A549 treated with DMSO at 1 μM for 4 hours (cell line): ENCODE data around the gene ADGRE3. TPM values are rescaled to one million over a fixed set of nuclear protein-coding genes. Genes with fewer than 3 reads are reported as not detected.

Experiments
- total RNA-seq: library from RNA; stranded (reverse); fragments of 200-300 nt; extraction: Qiagen RNA extraction; gene quantifications from 5 replicates; pipeline ENCODE4 v1.2.3, GENCODE V29; 2022; ENCODE audit warnings: low read depth

Gene ADGRE3, protein sequence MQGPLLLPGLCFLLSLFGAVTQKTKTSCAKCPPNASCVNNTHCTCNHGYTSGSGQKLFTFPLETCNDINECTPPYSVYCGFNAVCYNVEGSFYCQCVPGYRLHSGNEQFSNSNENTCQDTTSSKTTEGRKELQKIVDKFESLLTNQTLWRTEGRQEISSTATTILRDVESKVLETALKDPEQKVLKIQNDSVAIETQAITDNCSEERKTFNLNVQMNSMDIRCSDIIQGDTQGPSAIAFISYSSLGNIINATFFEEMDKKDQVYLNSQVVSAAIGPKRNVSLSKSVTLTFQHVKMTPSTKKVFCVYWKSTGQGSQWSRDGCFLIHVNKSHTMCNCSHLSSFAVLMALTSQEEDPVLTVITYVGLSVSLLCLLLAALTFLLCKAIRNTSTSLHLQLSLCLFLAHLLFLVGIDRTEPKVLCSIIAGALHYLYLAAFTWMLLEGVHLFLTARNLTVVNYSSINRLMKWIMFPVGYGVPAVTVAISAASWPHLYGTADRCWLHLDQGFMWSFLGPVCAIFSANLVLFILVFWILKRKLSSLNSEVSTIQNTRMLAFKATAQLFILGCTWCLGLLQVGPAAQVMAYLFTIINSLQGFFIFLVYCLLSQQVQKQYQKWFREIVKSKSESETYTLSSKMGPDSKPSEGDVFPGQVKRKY
- total RNA-seq, result not detected in 5 replicates

DNA sequence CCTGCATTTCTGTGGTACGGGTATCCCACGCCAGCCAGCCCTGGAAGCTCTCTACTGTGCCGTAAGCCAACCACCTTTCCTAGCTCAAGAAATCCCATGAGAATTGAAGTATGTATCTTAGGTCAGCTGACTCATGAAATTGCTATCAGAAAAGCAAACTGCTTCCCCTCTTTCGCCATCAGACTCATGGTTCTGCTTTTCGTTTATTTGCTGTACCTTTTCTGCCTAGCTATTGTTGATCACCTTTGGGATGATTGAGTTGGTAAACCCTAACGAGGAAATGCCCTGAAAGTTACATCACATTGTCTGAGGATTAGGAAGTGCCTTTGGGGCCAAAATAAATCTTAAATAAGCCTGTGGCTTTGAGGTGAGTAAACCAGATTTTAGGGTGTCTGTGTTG lies at the start of gene ADGRE3:
ADGRE3 (minus strand) TSS at position 81 of the 400 bp plus-strand sequence; CDS start at position 7, 74 bp downstream.

DNA sequence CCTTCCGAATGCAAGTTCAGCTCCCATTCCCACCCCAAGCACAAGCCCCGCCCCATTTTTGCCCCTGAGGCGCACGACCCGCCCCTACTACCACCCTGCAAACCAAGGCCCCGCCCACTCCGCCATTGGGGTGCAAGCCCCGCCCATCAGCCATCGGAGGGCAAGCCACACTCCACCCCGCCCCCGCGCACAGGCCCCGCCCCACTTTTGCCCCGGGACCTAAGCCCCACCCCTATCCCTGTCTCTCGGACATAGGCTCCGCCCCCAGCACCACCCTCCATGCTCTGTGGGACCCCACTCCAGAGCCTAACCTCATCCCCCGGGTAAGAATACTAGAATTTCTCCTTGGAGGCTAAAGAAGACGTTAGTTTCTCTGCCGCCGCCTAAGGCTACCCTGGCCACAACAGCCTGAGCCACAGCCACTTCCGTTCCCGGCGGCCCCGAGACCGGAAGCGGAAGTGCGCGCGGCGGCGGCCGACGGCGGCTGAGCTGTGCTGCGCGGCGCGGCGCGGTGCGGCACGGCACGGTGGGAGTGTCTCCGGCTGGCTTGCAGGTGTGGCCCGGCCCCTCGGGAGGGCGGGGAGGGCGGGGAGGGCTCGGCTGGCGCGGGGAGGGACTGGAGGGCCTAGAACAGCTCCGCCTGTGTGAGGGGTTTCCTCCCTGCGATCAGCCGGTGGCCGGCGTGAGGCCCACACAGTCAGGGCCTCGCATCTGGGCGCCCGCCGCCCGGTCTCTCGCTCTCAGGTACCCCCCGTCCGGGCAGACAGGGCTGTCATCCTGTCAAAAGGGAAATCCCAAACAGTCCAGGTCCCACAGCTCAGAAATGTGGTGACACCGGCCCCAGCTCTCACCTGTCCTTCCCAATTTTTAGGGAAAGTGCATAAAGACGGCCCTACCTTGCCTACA lies 15.2 kb upstream of the ADGRE3 start, which contains the start of gene ZNF333:
ZNF333 (plus strand) TSS at position 451 of the 906 bp plus-strand sequence. CDS start 3,444 bp downstream, outside the sequence.

GRCh38 chr19:14582894-14583340 lies 91.7 kb downstream of the ADGRE3 start, which contains the start of gene CLEC17A:
Gene CLEC17A (plus strand): TSS chr19:14583084. CDS start chr19:14583161, 77 bp downstream.

DNA sequence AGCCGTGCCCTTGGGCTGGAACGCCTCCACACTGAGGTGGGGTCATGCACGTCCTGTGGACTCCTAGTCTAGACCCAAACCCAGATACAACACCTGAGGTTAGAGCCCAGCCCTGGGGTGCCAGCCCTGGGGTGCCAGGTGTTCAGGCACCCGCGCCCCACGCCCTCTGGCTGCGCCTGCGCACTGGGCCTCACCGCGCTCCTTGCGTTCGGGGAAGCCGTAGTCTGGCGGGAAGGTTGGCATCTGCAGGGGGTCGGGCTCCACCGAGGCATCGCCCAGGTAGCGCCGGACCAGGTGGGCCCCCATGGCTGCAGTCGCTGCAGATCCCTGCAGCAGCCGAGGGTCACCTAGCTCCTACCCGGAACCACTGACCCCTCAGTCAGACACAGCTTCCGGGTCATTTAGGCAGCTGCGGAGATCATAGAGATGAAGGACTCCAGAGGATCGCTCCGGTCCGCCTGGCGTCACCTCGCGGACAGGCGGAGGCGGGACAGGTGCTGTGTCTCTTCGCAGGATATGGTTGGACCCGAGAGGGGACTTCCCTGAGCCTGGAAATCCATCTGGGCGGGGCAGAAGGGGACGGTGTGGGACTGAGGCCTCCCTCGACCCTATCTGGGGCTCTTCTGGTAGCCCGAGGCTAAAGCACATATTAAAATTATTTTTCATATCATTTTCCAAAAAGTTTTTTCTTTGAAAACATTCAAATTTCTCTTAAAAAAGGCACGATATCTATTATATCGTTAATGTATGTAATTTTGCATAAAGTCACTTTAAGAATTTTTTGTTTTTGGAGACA lies 102.8 kb downstream of the ADGRE3 start, which contains the start of gene NDUFB7:
NDUFB7 (minus strand) TSS at position 372 of the 796 bp plus-strand sequence; CDS start at position 306, 66 bp downstream.

Other genes starting within 250 kb of the ADGRE3 start
- 58.9 to 70.7 TPM (median 60.6 TPM) in 5 replicates for gene PKN1, start 241.5 kb downstream of the ADGRE3 start, total RNA-seq
- gene PTGER1, start 199.5 kb downstream of the ADGRE3 start, total RNA-seq, result 0.08 to 0.15 TPM (median 0.13 TPM) in 3 of 5 replicates, not detected in the others
- gene GIPC1, start 178.7 kb downstream of the ADGRE3 start, total RNA-seq, result 84.7 to 121 TPM (median 111 TPM) in 5 replicates
- gene DNAJB1, start 156.4 kb downstream of the ADGRE3 start, total RNA-seq, result 105 to 192 TPM (median 180 TPM) in 5 replicates
- 158 to 195 TPM (median 168 TPM) in 5 replicates for gene TECR, start 145.2 kb downstream of the ADGRE3 start, total RNA-seq
- gene NDUFB7, start 102.8 kb downstream of the ADGRE3 start, total RNA-seq, result 164 to 201 TPM (median 172 TPM) in 5 replicates
- not detected in 5 replicates for gene CLEC17A, start 91.8 kb downstream of the ADGRE3 start, total RNA-seq
- gene ZNF333, start 15.2 kb upstream of the ADGRE3 start, total RNA-seq, result 2.0 to 3.7 TPM (median 3.2 TPM) in 5 replicates
- 0.42 to 0.76 TPM (median 0.59 TPM) in 5 replicates for gene ADGRE2, start 103.7 kb upstream of the ADGRE3 start, total RNA-seq
- gene OR7A5, start 160.3 kb upstream of the ADGRE3 start, total RNA-seq, result not detected in 5 replicates
- gene OR7C1, start 160.3 kb upstream of the ADGRE3 start, total RNA-seq, result not detected in 5 replicates
- gene OR7A10, start 174.1 kb upstream of the ADGRE3 start, total RNA-seq, result not detected in 5 replicates
- not detected in 5 replicates for gene OR7A17, start 211.3 kb upstream of the ADGRE3 start, total RNA-seq